B cell (primary cell): ENCODE measurements around the gene ST8SIA6.

Source experiments
- EZH2 ChIP-seq: IDR thresholded peaks from 2 replicates; pipeline ENCODE4 v1.6.1; 2012; ENCODE audit warnings: borderline replicate concordance, low read depth, mild to moderate bottlenecking, moderate library complexity, low read length; ENCODE audit not compliant: insufficient read depth, poor library complexity, severe bottlenecking
- TF ChIP-seq, protein P1 (sequence below): fragments of 200-600 bp; IDR thresholded peaks from one replicate; pipeline ENCODE4 v1.8.0; 2022; ENCODE audit warnings: antibody characterized with exemption, mild to moderate bottlenecking

DNA sequence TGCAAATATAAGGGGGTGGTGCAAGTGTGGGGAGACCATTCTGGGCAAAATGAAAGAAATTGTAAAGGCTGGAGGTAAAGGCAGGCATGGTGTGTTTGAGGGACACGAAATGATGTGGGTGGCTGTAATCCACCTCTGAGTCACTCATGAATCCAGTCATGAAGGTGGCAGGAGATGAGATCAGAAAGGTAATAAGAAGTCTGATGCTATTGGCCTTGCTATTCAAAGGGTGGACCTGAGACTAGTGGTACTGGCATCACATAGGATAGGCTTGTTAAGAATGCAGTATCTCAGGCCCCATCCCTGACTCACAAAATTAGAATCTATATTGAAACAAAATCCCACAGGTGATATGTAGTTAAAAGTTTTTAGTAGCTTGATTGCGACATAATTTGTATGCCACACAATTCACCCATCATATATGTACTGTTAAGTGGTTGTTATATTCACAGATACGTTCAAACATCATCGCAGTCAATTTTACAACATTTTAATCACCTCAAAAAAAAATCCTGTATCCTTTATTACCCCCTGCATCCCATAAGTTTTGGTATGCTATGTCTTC is 85.6 kb downstream of the ST8SIA6 start:
- TF ChIP-seq, protein P1, sequence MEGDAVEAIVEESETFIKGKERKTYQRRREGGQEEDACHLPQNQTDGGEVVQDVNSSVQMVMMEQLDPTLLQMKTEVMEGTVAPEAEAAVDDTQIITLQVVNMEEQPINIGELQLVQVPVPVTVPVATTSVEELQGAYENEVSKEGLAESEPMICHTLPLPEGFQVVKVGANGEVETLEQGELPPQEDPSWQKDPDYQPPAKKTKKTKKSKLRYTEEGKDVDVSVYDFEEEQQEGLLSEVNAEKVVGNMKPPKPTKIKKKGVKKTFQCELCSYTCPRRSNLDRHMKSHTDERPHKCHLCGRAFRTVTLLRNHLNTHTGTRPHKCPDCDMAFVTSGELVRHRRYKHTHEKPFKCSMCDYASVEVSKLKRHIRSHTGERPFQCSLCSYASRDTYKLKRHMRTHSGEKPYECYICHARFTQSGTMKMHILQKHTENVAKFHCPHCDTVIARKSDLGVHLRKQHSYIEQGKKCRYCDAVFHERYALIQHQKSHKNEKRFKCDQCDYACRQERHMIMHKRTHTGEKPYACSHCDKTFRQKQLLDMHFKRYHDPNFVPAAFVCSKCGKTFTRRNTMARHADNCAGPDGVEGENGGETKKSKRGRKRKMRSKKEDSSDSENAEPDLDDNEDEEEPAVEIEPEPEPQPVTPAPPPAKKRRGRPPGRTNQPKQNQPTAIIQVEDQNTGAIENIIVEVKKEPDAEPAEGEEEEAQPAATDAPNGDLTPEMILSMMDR: no peak
- TF ChIP-seq EZH2: no peak
